Skeletal muscle tissue (tissue), 4 donors: ENCODE measurements around the gene MALSU1. TPM values are rescaled to one million over a fixed set of nuclear protein-coding genes. Genes with fewer than 3 reads are reported as not detected.

Experiments
- H3K27ac ChIP-seq: one replicate; pipeline ENCODE4 v1.7.0; 2013; ENCODE audit warnings: mild to moderate bottlenecking, low read depth, low read length, inconsistent platforms
- H3K27me3 ChIP-seq, 3 donors: one replicate each; pipeline ENCODE4 v1.7.0; 2013; ENCODE audit warnings: low read length in 3 of 3; ENCODE audit not compliant: control insufficient read depth in 3 of 3, insufficient read depth in 3 of 3
- H3K36me3 ChIP-seq, 3 donors: one replicate each; pipeline ENCODE4 v1.7.0; 2013; ENCODE audit warnings: low read length in 3 of 3; ENCODE audit not compliant: control insufficient read depth in 3 of 3, insufficient read depth in 3 of 3
- H3K4me1 ChIP-seq, 3 donors: one replicate each; pipeline ENCODE4 v1.7.0; 2013; ENCODE audit warnings: low read length in 3 of 3, mild to moderate bottlenecking in 3 of 3; ENCODE audit not compliant: control insufficient read depth in 3 of 3, insufficient read depth in 3 of 3
- H3K4me3 ChIP-seq, 3 donors: one replicate each; pipeline ENCODE4 v1.7.0; 2013; ENCODE audit warnings: low read length in 3 of 3
- H3K9ac ChIP-seq, 3 donors: one replicate each; pipeline ENCODE4 v1.7.0; 2013; ENCODE audit warnings: low read length in 3 of 3, mild to moderate bottlenecking in 3 of 3, moderate library complexity in 2 of 3, low read depth in 1 of 3
- H3K9me3 ChIP-seq, 3 donors: one replicate each; pipeline ENCODE4 v1.7.0; 2013; ENCODE audit warnings: low read length in 3 of 3; ENCODE audit not compliant: control insufficient read depth in 3 of 3
- total RNA-seq: library from RNA; depleted of rRNA; stranded (reverse); fragments of >200 nt; gene quantifications from one replicate; pipeline ENCODE4 v1.2.3, GENCODE V29; 2014
- donor health status: Osteomylitis.

MALSU1 gene
- total RNA-seq, 1 donor from 2014 or later, result 95.5 TPM

DNA sequence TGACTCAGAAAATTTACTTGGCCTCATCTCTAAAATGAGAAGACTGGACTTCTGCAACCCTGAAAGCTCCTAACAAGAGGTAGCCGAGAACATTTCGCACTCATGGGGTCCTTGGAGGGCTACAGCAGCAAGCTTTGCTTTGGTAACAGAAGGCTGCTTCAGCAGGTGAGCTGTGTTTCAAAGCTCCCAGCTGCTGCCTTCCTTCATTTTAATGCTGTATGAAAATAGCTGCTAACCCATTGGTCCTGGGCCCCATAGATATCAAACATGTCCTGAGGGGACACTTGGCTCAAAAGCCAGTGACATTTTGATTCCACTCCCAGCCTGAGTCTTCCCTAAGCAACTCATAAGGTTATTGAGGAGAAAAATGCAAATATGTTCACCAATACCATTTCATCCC, 14.3 kb upstream of the MALSU1 start:
- H3K27me3 ChIP-seq, result no peaks in the 10 kb centered on the region
- no peaks in the 10 kb centered on the region for H3K9me3 ChIP-seq
- H3K27ac ChIP-seq, result no peak overlapping the region
- H3K4me3 ChIP-seq, result no peak overlapping the region
- peaks cover 0 to 6% (median 0%) of the 10 kb centered on the region in 3 donors for H3K4me1 ChIP-seq
- no peaks in the 10 kb centered on the region for H3K36me3 ChIP-seq
- no peak overlapping the region for H3K9ac ChIP-seq

DNA sequence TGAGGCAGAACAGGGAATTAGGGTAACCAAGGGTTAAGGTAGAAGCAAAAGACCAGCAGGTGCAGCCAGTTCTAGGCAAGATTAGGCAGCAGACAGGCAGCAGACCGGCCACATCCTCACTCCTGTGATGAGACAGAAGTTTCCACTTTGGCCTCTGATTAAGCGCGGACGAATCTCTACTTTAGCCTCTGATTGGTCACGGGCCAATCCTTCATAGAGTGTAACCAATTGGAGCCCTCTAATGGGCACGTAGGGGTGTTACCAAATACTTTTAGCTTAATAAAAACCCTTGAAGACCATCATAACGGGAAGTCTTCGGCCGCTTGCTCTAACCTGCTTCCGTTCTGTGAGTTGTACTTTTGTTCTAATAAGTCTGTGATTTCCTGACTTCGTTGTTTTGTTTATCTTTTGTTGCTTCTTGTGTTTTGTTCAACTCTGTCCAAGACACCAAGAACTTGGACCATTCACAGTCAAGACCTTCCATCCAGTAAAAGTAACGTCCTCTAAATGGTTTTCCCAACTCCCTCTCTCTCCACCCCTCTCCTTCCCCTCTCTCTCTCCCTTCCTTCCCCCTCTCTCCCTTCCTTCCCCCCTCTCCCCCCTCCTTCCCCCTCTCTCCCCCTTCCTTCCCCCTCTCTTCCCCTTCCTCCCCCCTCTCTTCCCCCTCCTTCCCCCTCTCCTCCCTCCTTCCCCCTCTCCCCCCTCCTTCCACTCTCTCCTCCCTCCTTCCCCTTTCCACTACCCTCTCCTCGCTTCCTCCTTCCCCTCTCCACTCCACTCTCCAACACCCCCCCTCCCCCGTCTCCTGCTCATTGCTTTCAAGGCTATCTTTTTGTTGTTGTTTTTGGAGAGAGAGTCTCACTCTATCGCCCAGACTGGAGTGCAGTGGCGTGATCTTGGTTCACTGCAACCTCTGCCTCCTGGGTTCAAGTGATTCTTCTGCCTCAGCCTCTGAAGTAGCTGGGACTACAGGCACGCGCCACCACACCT, 13.2 kb upstream of the MALSU1 start:
- Histone ChIP-seq H3K4me3 (no peak overlapping the region), H3K36me3 (no peaks in the 10 kb centered on the region), H3K9ac (no peak overlapping the region), H3K27me3 (no peaks in the 10 kb centered on the region), H3K9me3 (no peaks in the 10 kb centered on the region), H3K4me1 (no peaks in the 10 kb centered on the region), H3K27ac (no peak overlapping the region)

DNA sequence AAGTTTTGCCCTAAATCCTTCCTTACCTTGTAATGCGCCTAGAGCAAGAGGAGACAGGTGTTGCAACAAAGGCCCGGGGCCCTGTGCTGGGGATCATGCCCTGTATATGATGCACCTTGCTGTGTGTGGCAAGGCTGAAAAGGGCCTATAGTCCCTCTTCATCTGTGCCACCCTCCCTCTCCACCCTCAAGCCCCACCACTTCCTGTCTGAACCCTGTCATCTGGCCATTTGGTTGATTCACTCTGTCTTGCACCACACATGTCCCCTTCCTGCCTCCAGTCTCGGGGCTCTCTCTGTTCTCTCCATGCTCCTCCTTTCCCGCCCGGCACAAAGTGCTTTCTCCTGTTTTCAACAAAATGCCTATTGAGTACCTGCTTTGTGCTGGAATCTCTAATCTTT, 11.5 kb upstream of the MALSU1 start:
- H3K27ac ChIP-seq, result no peak overlapping the region
- no peak overlapping the region for H3K9ac ChIP-seq
- no peak overlapping the region for H3K4me3 ChIP-seq
- H3K36me3 ChIP-seq, result no peaks in the 10 kb centered on the region
- H3K27me3 ChIP-seq, result no peaks in the 10 kb centered on the region
- H3K9me3 ChIP-seq, result no peaks in the 10 kb centered on the region
- H3K4me1 ChIP-seq, result no peaks in the 10 kb centered on the region

DNA sequence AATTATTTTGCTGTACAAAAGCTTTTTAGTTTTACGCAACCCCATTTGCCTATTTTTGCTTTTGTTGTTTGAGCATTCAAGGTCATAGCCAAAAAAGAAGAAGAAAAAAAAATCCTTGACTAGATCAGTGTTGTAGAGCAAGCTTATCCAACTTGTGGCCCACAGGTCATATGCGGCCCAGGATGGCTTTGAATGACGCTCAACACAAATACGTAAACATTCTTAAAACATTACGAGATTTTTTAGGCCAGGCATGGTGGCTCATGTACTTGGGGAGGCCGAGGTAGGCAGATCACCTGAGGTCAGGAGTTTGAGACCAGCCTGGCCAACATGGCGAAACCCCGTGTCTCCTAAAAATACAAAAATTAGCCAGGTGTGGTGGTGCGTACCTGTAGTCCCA, 8.1 kb upstream of the MALSU1 start:
- H3K9me3 ChIP-seq, result no peaks in the 10 kb centered on the region
- H3K4me1 ChIP-seq, result no peaks in the 10 kb centered on the region
- H3K27me3 ChIP-seq, result no peaks in the 10 kb centered on the region
- H3K4me3 ChIP-seq, result no peak overlapping the region
- H3K27ac ChIP-seq, result no peak overlapping the region
- no peaks in the 10 kb centered on the region for H3K36me3 ChIP-seq
- H3K9ac ChIP-seq, result no peak overlapping the region

DNA sequence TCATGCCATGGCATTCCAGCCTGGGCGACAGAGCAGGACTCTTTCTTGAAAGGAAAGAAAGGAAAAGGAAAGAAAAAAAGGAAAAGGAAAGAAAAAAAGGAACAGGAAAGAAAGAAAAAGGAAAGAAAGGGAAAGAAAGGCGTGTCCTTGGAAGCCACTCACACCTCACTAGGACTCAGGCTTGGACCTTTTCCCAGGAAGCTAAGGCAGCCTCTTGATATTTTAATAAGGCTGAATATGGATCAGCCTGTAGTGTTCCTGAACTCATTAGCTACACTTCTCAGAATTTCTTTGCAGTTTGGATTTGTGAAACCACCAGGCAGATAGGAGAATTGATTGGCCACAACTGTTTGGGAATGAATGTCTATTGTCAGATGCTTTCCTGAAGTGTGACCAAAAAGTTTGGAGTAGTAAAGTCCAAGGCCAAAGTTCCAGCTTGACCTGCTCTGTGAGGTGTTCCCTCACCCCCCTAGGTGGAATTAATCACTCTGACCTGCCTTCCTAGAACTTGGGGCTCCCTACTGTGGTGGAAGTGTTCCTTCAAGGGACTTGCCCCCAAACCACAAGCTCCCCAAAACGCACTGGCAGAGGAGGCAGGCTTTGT, 7.1 kb upstream of the MALSU1 start:
- H3K27ac ChIP-seq, result no peak overlapping the region
- H3K36me3 ChIP-seq, result no peaks in the 10 kb centered on the region
- no peak overlapping the region for H3K4me3 ChIP-seq
- H3K27me3 ChIP-seq, result no peaks in the 10 kb centered on the region
- H3K4me1 ChIP-seq, result no peaks in the 10 kb centered on the region
- H3K9me3 ChIP-seq, result no peaks in the 10 kb centered on the region
- H3K9ac ChIP-seq, result no peak overlapping the region

DNA sequence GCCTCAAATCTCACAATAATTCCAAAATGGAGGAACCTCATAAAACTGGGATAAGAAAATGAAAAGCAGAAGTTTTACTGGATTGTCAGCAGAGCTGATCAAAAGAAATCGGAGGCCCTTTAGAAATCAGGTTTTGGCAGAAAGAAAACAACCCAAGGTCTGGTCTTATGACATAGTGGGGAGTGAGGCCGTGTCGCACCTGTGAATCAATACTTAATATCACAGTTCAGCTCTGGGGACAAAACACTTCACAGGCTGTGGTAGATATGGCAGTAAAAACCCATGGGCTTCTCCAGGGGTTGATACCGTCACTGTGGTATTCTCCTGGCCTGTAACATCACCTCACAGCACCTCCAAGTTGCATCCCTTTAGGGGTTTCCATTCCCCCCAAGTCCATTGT, 6.5 kb upstream of the MALSU1 start:
- Histone ChIP-seq H3K36me3 (no peaks in the 10 kb centered on the region), H3K27ac (no peak overlapping the region), H3K9me3 (no peaks in the 10 kb centered on the region), H3K9ac (no peak overlapping the region), H3K27me3 (no peaks in the 10 kb centered on the region), H3K4me3 (no peak overlapping the region), H3K4me1 (no peaks in the 10 kb centered on the region)

DNA sequence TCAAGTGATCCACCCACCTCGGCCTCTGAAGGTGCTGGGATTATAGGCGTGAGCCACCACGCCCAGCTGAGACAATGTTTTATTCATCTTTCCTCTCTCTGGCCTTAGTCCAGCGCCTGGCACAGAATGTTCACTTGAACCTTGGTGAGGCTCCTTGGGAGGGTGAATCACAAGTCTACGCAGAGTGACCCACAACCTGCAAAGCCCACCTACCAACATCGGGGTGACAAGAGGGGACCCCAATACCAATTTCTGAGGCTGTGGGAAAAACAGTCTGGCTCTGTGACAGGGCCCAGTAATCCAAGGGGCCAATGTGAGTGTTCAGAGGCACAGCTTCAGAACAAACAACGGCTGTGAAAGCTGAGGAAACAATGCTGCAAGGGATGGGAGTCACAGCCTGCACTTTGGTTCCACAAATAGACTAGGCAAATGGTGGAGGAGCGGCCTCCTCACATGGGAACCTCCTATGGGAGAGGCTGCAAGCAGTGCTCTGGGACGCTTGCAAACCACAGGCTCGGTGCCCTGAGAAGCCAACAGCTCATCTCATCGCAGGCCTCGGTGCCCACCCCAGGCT, 5.6 kb upstream of the MALSU1 start:
- Histone ChIP-seq H3K27me3 (no peaks in the 10 kb centered on the region), H3K9me3 (no peaks in the 10 kb centered on the region), H3K27ac (no peak overlapping the region), H3K4me3 (no peak overlapping the region), H3K4me1 (peaks cover 0 to under 1% (median under 1%) of the 10 kb centered on the region in 3 donors), H3K9ac (no peak overlapping the region), H3K36me3 (no peaks in the 10 kb centered on the region)

DNA sequence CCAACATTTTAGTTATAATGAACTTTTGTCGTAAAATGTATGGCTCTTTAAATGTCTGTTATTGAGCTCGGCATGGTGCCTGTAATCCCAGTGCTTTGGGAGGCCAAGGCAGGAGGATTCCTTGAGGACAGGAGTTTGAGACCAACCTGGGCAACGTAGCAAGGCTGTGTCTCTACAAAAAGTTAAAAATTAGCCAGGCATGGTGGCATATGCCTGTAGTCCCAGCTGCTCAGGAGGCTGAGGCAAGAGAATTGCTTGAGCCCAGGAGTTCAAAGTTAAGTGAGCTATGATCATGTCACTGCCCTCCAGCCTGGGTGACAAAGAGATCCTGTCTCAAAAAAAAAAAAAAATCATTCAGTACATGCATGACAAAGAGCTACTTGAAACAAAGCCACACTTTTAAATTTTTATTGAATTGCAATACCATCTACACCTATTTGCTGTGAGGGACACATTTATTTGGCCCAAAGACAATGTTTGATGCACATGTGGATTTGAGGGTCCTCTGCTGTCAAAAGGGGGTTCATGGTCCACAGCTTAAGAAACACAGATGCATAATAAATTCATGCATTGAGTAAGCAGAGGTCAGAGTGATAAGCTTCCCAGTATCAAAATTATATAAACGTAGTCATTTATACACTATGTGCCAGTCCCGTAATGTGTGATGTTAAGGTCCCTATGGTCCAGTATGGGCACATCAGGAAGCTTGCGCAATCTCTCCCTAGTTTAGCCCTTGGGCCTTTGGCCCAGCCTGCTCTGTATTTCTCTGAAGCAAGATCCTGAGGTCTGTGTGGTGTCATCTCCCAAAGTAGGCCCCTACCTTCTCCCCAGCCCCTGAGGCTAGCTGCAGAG, 4.4 kb upstream of the MALSU1 start:
- no peaks in the 10 kb centered on the region for H3K27me3 ChIP-seq
- H3K4me3 ChIP-seq, result no peak overlapping the region
- H3K27ac ChIP-seq, result no peak overlapping the region
- peaks cover 2 to 8% (median 6%) of the 10 kb centered on the region in 3 donors for H3K4me1 ChIP-seq
- H3K9me3 ChIP-seq, result no peaks in the 10 kb centered on the region
- H3K36me3 ChIP-seq, result no peaks in the 10 kb centered on the region
- H3K9ac ChIP-seq, result no peak overlapping the region

DNA sequence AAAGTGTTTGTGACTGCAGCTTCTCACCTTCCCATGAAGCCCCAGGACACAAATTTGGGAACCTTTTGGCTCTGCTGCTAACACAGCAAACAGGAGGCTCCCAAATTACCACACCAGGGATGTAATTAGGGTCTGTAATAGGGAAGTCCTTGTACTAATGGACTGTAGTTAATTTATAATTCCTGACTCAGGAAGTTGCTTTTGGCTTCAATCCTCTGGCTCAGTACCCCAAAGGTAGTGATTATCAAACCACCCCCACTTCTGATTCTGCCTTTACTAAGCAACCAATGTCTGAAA, 3.8 kb upstream of the MALSU1 start:
- Histone ChIP-seq H3K27me3 (no peaks in the 10 kb centered on the region), H3K9me3 (no peaks in the 10 kb centered on the region), H3K36me3 (no peaks in the 10 kb centered on the region), H3K9ac (no peak overlapping the region), H3K27ac (no peak overlapping the region), H3K4me3 (no peak overlapping the region), H3K4me1 (peaks cover 4 to 10% (median 9%) of the 10 kb centered on the region in 3 donors)
